SK-N-SH (cell line): ENCODE measurements around the gene CYP2R1. TPM values are rescaled to one million over a fixed set of nuclear protein-coding genes. Genes with fewer than 3 reads are reported as not detected.

ENCODE experiments used
- CTCF ChIA-PET: fragments of 300-600, 350-600 bp; formaldehyde crosslinking; extraction: SDS; loops from one replicate; lab custom pipeline; 2021; lab: Yijun Ruan, JAX
- POLR2A ChIA-PET: fragments of 350-600 bp; sonication (Branson Sonifier 250); formaldehyde crosslinking; extraction: SDS; loops from one replicate; lab custom pipeline; 2020; ENCODE audit warnings: antibody characterized with exemption, inconsistent platforms; lab: Yijun Ruan, JAX
- DNase-seq: peaks from one replicate; pipeline ENCODE4 v3.0.0; 2012
- H2AFZ ChIP-seq: fragments of 200-600 bp; sonication (generic); 2 replicates; pipeline ENCODE4 v1.8.1; 2016; ENCODE audit warnings: antibody characterized with exemption, mild to moderate bottlenecking, low read depth
- H3F3A ChIP-seq: fragments of 200-600 bp; sonication (generic); replicated peaks from 2 replicates; pipeline ENCODE3; 2016; ENCODE audit warnings: antibody characterized with exemption, mild to moderate bottlenecking; ENCODE audit not compliant: insufficient read depth
- H3K27ac ChIP-seq, 2 experiments: fragments of 200-500 bp in 1 of 2; fragments of 200-600 bp in 1 of 2; sonication (Bioruptor generic) in 1 of 2; sonication (generic), shearing (Covaris generic) in 1 of 2; 2 replicates each; pipeline versions ENCODE4 v1.5.1 to v1.6.1; 2014 to 2016; ENCODE audit warnings: low read depth in 2 of 2, inconsistent platforms in 1 of 2, low read length in 1 of 2, mild to moderate bottlenecking in 1 of 2, mixed read lengths in 1 of 2
- H3K27me3 ChIP-seq: fragments of 200-600 bp; sonication (generic), shearing (Covaris generic); 2 replicates; pipeline ENCODE4 v1.6.1; 2016; ENCODE audit warnings: mixed run types; ENCODE audit not compliant: insufficient read depth
- H3K36me3 ChIP-seq, 2 experiments: fragments of 200-500 bp in 1 of 2; fragments of 200-600 bp in 1 of 2; sonication (Bioruptor generic) in 1 of 2; sonication (generic) in 1 of 2; replicated peaks in 1 of 2; 2 replicates each; pipeline versions ENCODE3 to v1.5.1; 2014 to 2016; ENCODE audit warnings: low read length in 1 of 2, mild to moderate bottlenecking in 1 of 2; ENCODE audit not compliant: insufficient read depth in 2 of 2, control insufficient read depth in 1 of 2
- H3K4me1 ChIP-seq, 2 experiments: fragments of 200-500 bp in 1 of 2; fragments of 200-600 bp in 1 of 2; sonication (Bioruptor generic) in 1 of 2; sonication (generic), shearing (Covaris generic) in 1 of 2; 2 replicates each; pipeline versions ENCODE4 v1.5.1 to v1.6.1; 2014 to 2016; ENCODE audit warnings: low read depth in 1 of 2, low read length in 1 of 2, mixed run types in 1 of 2; ENCODE audit not compliant: insufficient read depth in 2 of 2, control insufficient read depth in 1 of 2
- H3K4me2 ChIP-seq: fragments of 200-600 bp; sonication (generic), shearing (Covaris generic); 2 replicates; pipeline ENCODE4 v1.6.1; 2017; ENCODE audit warnings: mixed run types
- H3K4me3 ChIP-seq, 2 experiments: fragments of 200-500 bp in 1 of 2; fragments of 200-600 bp in 1 of 2; sonication (Bioruptor generic) in 1 of 2; sonication (generic), shearing (Covaris generic) in 1 of 2; 2 replicates each; pipeline versions ENCODE4 v1.5.1 to v1.8.1; 2014 to 2016; ENCODE audit warnings: low read depth in 2 of 2, inconsistent platforms in 1 of 2, low read length in 1 of 2, mild to moderate bottlenecking in 1 of 2, mixed read lengths in 1 of 2, moderate library complexity in 1 of 2
- H3K79me2 ChIP-seq: fragments of 200-600 bp; sonication (generic); 2 replicates; pipeline ENCODE4 v1.8.1; 2017; ENCODE audit warnings: mild to moderate bottlenecking; ENCODE audit not compliant: insufficient read depth
- H3K9ac ChIP-seq: fragments of 200-600 bp; sonication (generic); 2 replicates; pipeline ENCODE4 v1.6.1; 2017; ENCODE audit warnings: mixed run types
- H3K9me2 ChIP-seq: fragments of 200-600 bp; sonication (generic); 2 replicates; pipeline ENCODE4 v1.6.1; 2017; ENCODE audit warnings: mixed run types
- H3K9me3 ChIP-seq: fragments of 200-600 bp; sonication (generic); 2 replicates; pipeline ENCODE4 v1.6.1; 2017; ENCODE audit warnings: mixed run types, mild to moderate bottlenecking, moderate library complexity
- H4K20me1 ChIP-seq: fragments of 200-600 bp; sonication (generic); 2 replicates; pipeline ENCODE4 v1.6.1; 2017; ENCODE audit warnings: mild to moderate bottlenecking, mixed run types; ENCODE audit not compliant: insufficient read depth
- CHD2 ChIP-seq: fragments of 150-350 bp; IDR thresholded peaks from 2 replicates; pipeline ENCODE4 v1.6.1; 2018; ENCODE audit warnings: low read length; ENCODE audit not compliant: partially characterized antibody
- EP300 ChIP-seq, 2 experiments: IDR thresholded peaks; 2 replicates each; pipeline versions ENCODE4 v1.4.0 to v1.6.1; 2012; ENCODE audit warnings: borderline replicate concordance in 1 of 2, low read depth in 1 of 2, low read length in 1 of 2
- FOSL2 ChIP-seq: IDR thresholded peaks from 2 replicates; pipeline ENCODE4 v1.4.0; 2012; ENCODE audit warnings: low read depth, mild to moderate bottlenecking, moderate library complexity, borderline replicate concordance
- GABPA ChIP-seq: IDR thresholded peaks from 2 replicates; pipeline ENCODE4 v1.4.0; 2012; ENCODE audit warnings: low read depth, mild to moderate bottlenecking
- NRF1 ChIP-seq: IDR thresholded peaks from 2 replicates; pipeline ENCODE4 v1.6.1; 2012; ENCODE audit warnings: low read depth, mild to moderate bottlenecking, low read length
- TAF1 ChIP-seq: IDR thresholded peaks from 2 replicates; pipeline ENCODE4 v1.6.1; 2012; ENCODE audit warnings: low read depth, mild to moderate bottlenecking, low read length, moderate library complexity, borderline replicate concordance
- YY1 ChIP-seq: IDR thresholded peaks from 2 replicates; pipeline ENCODE4 v1.4.0; 2012; ENCODE audit warnings: low read depth, mild to moderate bottlenecking
- WGBS: methylation state at CpG from one replicate; pipeline ENCODE4 v1.1.6; 2017; ENCODE audit warnings: low lambda C conversion rate; 5-methylcytosine and 5-hydroxymethylcytosine counted together
- polyA plus RNA-seq, 3 experiments: library from polyadenylated mRNA; depleted of rRNA; stranded (reverse); fragments of >200 nt; gene quantifications; 2 replicates each; pipeline ENCODE4 v1.2.3, GENCODE V29; 2012
- TF ChIP-seq, protein P1 (sequence below): IDR thresholded peaks from 2 replicates; pipeline ENCODE4 v1.4.0; 2012; ENCODE audit warnings: low read depth, borderline replicate concordance
- TF ChIP-seq, protein P2 (sequence below): IDR thresholded peaks from 2 replicates; pipeline ENCODE4 v1.6.1; 2012; ENCODE audit warnings: mild to moderate bottlenecking, low read depth, low read length, moderate library complexity
- TF ChIP-seq, protein P3 (sequence below): fragments of 200-600 bp; sonication (generic); IDR thresholded peaks from 2 replicates; pipeline ENCODE4 v1.6.1; 2017; ENCODE audit warnings: antibody characterized with exemption, mild to moderate bottlenecking, moderate library complexity
- TF ChIP-seq, protein P4 (sequence below): IDR thresholded peaks from 2 replicates; pipeline ENCODE4 v1.4.0; 2012; ENCODE audit warnings: low read depth

CYP2R1 gene
- polyA plus RNA-seq, 1 of the 3 experiments (the other 2 are of a cell fraction): 9.3 TPM

DNA sequence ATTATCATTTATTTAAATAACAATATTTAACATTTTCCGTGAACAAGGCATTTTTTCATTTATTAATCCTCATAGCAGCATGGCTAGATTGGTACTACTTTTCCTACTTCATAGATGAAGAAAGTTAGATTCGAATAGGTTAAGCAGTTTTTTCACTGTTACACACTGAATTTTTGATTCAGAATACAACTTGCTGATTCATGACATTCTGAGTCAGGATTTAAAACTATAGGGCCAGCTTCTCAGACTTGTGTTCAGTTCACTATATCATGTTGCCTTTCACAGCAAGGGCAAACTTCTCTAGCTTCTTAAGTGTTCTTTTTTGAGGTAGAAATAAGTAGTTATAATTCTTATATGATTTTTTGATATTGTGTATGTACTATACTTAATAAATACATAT, 31.5 kb downstream of the CYP2R1 start:
- H2AFZ ChIP-seq: no peak overlapping the region
- DNase-seq: no peak
- no peak overlapping the region for H3K4me2 ChIP-seq
- WGBS: 54% methylated on average over 2 of the region's 2 CpGs
- no peaks in the 10 kb centered on the region for H3K9me3 ChIP-seq
- POLR2A ChIA-PET: no interaction called here
- no peak overlapping the region for H3K27ac ChIP-seq
- no peaks in the 10 kb centered on the region for H3K4me1 ChIP-seq
- H3K4me3 ChIP-seq: no peak overlapping the region
- H4K20me1 ChIP-seq: no peaks in the 10 kb centered on the region
- H3K36me3 ChIP-seq: no peaks in the 10 kb centered on the region
- TF ChIP-seq, protein P1, sequence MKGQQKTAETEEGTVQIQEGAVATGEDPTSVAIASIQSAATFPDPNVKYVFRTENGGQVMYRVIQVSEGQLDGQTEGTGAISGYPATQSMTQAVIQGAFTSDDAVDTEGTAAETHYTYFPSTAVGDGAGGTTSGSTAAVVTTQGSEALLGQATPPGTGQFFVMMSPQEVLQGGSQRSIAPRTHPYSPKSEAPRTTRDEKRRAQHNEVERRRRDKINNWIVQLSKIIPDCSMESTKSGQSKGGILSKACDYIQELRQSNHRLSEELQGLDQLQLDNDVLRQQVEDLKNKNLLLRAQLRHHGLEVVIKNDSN: no peak
- no peak for TF ChIP-seq TAF1
- TF ChIP-seq, all 33 proteins: peak for 0
- peaks cover 3% of the 10 kb centered on the region for H3F3A ChIP-seq
- H3K27me3 ChIP-seq: no peaks in the 10 kb centered on the region
- CTCF ChIA-PET: no interaction called here
- H3K79me2 ChIP-seq: no peaks in the 10 kb centered on the region
- H3K9me2 ChIP-seq: no peaks in the 10 kb centered on the region
- H3K9ac ChIP-seq: no peak overlapping the region

DNA sequence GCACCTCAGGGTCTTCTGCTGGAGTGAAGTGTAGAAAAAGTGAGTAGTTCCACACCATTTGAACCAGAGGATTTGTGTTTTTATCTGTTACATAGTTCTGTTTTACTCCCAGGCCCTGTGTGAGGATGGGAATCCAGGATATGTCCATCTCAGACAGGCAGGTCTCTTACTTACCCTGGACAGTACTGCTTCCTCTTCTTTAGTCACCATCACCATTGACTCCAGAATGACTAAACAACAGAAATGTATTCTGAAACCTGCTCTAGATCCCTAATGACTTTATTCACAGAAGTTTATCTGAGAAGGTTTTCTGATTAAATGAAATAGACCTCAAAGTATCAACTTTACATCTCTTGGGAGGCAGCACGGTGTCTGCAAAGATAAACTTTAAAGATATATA, 33.6 kb downstream of the CYP2R1 start:
- 74% methylated on average over 1 of the region's 1 CpG for WGBS
- Histone ChIP-seq H3K27me3 (no peaks in the 10 kb centered on the region), H2AFZ (no peak overlapping the region), H3K36me3 (no peaks in the 10 kb centered on the region), H3K9me2 (no peaks in the 10 kb centered on the region), H3K4me2 (no peak overlapping the region), H3K9me3 (no peaks in the 10 kb centered on the region), H3K27ac (no peak overlapping the region), H4K20me1 (no peaks in the 10 kb centered on the region), H3K9ac (no peak overlapping the region), H3K79me2 (no peaks in the 10 kb centered on the region)
- POLR2A ChIA-PET: no interaction called here
- CTCF ChIA-PET: interaction anchor here (0.6 kb wide), 1 partner anchor 36 kb away, joined by 4 read pairs; no protein-coding TSS in a partner anchor
- TF ChIP-seq FOSL2 (no peak), NRF1 (no peak)
- TF ChIP-seq, protein P2, sequence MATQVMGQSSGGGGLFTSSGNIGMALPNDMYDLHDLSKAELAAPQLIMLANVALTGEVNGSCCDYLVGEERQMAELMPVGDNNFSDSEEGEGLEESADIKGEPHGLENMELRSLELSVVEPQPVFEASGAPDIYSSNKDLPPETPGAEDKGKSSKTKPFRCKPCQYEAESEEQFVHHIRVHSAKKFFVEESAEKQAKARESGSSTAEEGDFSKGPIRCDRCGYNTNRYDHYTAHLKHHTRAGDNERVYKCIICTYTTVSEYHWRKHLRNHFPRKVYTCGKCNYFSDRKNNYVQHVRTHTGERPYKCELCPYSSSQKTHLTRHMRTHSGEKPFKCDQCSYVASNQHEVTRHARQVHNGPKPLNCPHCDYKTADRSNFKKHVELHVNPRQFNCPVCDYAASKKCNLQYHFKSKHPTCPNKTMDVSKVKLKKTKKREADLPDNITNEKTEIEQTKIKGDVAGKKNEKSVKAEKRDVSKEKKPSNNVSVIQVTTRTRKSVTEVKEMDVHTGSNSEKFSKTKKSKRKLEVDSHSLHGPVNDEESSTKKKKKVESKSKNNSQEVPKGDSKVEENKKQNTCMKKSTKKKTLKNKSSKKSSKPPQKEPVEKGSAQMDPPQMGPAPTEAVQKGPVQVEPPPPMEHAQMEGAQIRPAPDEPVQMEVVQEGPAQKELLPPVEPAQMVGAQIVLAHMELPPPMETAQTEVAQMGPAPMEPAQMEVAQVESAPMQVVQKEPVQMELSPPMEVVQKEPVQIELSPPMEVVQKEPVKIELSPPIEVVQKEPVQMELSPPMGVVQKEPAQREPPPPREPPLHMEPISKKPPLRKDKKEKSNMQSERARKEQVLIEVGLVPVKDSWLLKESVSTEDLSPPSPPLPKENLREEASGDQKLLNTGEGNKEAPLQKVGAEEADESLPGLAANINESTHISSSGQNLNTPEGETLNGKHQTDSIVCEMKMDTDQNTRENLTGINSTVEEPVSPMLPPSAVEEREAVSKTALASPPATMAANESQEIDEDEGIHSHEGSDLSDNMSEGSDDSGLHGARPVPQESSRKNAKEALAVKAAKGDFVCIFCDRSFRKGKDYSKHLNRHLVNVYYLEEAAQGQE: no peak
- TF ChIP-seq, all 33 proteins: peak for 0
- DNase-seq: no peak
- H3F3A ChIP-seq: peaks cover 3% of the 10 kb centered on the region
- H3K4me1 ChIP-seq: no peaks in the 10 kb centered on the region
- no peak overlapping the region for H3K4me3 ChIP-seq

DNA sequence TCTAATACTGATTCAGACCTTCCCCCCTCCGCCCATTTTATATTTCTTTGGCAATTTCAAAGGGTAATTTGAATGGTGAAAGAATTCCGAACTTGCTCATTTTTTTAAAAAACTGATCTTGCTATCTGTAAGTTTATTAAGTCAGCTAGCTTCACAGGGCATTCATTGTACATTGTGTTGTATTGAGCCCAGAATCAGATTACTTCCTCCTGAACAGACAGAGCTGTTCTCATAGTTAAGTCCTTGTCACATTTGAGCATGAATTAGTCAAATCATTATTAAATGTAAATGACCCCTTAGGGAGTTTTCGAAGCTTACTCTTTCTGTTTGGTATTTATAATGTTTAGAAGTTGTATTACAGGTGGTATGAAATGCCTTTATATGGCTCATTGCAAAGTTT, 34.4 kb downstream of the CYP2R1 start:
- H2AFZ ChIP-seq: no peak overlapping the region
- WGBS: 55% methylated on average over 3 of the region's 3 CpGs
- no peak overlapping the region for H3K4me3 ChIP-seq
- no peaks in the 10 kb centered on the region for H3K79me2 ChIP-seq
- ChIA-PET CTCF (interaction anchor here (0.6 to 1.3 kb wide), 3 partner anchors 12 to 28 kb away, joined by 3 read pairs; no protein-coding TSS in a partner anchor), POLR2A (no interaction called here)
- peaks cover 3% of the 10 kb centered on the region for H3F3A ChIP-seq
- H3K9me2 ChIP-seq: no peaks in the 10 kb centered on the region
- H3K9me3 ChIP-seq: no peaks in the 10 kb centered on the region
- H4K20me1 ChIP-seq: no peaks in the 10 kb centered on the region
- H3K4me2 ChIP-seq: no peak overlapping the region
- H3K27ac ChIP-seq: no peak overlapping the region
- no peaks in the 10 kb centered on the region for H3K36me3 ChIP-seq
- no peak for TF ChIP-seq EP300 (IDR thresholded peaks at IDR 0.05; ENCODE audit: borderline replicate concordance in 1 of 2, low read depth in 1 of 2, low read length in 1 of 2)
- no peak for TF ChIP-seq GABPA
- TF ChIP-seq, protein P1: no peak
- TF ChIP-seq, protein P3, sequence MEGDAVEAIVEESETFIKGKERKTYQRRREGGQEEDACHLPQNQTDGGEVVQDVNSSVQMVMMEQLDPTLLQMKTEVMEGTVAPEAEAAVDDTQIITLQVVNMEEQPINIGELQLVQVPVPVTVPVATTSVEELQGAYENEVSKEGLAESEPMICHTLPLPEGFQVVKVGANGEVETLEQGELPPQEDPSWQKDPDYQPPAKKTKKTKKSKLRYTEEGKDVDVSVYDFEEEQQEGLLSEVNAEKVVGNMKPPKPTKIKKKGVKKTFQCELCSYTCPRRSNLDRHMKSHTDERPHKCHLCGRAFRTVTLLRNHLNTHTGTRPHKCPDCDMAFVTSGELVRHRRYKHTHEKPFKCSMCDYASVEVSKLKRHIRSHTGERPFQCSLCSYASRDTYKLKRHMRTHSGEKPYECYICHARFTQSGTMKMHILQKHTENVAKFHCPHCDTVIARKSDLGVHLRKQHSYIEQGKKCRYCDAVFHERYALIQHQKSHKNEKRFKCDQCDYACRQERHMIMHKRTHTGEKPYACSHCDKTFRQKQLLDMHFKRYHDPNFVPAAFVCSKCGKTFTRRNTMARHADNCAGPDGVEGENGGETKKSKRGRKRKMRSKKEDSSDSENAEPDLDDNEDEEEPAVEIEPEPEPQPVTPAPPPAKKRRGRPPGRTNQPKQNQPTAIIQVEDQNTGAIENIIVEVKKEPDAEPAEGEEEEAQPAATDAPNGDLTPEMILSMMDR: no peak
- TF ChIP-seq, protein P4, sequence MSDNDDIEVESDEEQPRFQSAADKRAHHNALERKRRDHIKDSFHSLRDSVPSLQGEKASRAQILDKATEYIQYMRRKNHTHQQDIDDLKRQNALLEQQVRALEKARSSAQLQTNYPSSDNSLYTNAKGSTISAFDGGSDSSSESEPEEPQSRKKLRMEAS: no peak
- TF ChIP-seq CHD2: no peak
- no peak for TF ChIP-seq TAF1
- no peak for TF ChIP-seq YY1
- no peaks in the 10 kb centered on the region for H3K27me3 ChIP-seq
- no peaks in the 10 kb centered on the region for H3K4me1 ChIP-seq
- DNase-seq: no peak
- H3K9ac ChIP-seq: no peak overlapping the region
